Ovary (tissue), 3 donors: ENCODE measurements around the gene PTPRA.

Experiments used
- CTCF ChIP-seq, 3 donors: fragments of 450-650 bp in 2 of 3; fragments of 200-600 bp in 1 of 3; IDR thresholded peaks; one replicate each; pipeline versions ENCODE4 v1.5.1 to v1.8.0; 2016 to 2022; ENCODE audit warnings: antibody characterized with exemption in 3 of 3, mild to moderate bottlenecking in 1 of 3
- EP300 ChIP-seq: sonication (generic); formaldehyde crosslinking; IDR thresholded peaks from one replicate; pipeline ENCODE4 v1.6.1; 2017; ENCODE audit warnings: antibody characterized with exemption
- donor health status: DM: no; HTN: no; CAD: no.

GRCh38 chr20:3045042-3045815 is 171.9 kb downstream of the PTPRA start:
- no peak for TF ChIP-seq CTCF (IDR thresholded peaks at IDR 0.05)
- TF ChIP-seq EP300, result no peak
